Erythroblast (primary cell): ENCODE data around the gene MACROD2.

Experiments
- GATA1 ChIP-seq: IDR thresholded peaks from 2 replicates; pipeline ENCODE4 v1.6.1; 2011; ENCODE audit warnings: low read depth, mild to moderate bottlenecking, control low read depth, low read length, moderate library complexity
- POLR2A ChIP-seq: IDR thresholded peaks from 2 replicates; pipeline ENCODE4 v1.6.1; 2011; ENCODE audit warnings: mild to moderate bottlenecking, low read length

- TF ChIP-seq POLR2A (no peak), GATA1 (no peak)
Measured at GRCh38 chr20:15655295-15655874, 1660.1 kb downstream of the MACROD2 start.
